C1 segment of cervical spinal cord (tissue), 14 donors: ENCODE results near the gene SORCS2.
"Not testable (repeated sequence)": the region's sequence is repeated elsewhere in the genome, so short reads cannot be mapped to it uniquely, and the experiment has no call there.

Experiments used
- DNase-seq, 14 donors: peaks; one replicate each; lab custom pipeline; 2025; lab: John Stamatoyannopoulos, UW

The SORCS2 gene

DNA sequence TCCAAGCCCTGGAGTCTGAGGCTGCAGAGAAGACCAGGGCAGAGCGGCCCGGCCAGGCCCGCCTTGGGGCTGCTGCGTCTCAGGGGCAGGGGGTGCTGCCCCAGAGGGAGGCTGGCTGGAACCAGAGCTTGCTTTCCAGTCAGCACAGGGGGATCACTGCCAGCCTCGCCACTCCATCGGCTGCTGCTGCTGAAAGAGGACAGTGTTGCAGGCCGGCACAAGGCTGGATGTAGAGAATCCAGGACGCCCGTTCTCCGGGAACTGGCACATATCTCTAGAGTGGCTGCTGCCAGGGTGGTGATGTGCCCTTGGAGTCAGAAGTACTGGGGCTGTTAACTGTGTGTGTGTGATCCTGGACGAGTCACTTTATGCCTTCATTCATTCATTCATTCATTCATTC lies 31.9 kb upstream of the SORCS2 start:
- peak in 12 of 14 donors; percentile 3 to 84 (median 41) for DNase-seq

DNA sequence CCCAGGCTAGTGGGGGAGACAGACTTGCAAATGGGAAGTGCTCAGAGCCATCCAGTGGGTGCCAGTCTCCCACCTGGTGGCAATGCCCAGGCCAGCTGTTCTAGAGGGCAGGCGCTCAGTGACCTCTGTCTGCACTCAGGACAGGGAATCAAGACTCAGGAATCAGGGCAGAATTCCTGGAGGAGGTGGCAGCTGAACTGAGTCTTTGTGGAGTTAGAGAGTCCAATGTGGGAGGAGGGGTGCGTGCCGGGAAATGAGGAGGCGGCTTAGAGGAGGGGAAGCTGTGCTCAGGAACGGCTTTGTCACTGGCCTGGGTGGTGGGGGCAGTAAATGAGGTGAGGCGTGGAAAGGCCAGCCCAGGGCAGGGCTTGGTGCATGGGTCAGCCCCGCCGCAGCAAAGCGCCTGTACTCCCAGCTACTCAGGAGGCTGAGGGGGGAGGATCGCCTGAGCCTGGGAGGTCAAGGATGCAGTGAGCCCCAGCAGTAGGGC lies 31.3 kb upstream of the SORCS2 start:
- peak in 1 of 14 donors; percentile 38 for DNase-seq

- peak in 6 of 14 donors; percentile 3 to 49 (median 23) for DNase-seq
Measured at GRCh38 chr4:7161721-7162214, 30.6 kb upstream of the SORCS2 start.

DNA sequence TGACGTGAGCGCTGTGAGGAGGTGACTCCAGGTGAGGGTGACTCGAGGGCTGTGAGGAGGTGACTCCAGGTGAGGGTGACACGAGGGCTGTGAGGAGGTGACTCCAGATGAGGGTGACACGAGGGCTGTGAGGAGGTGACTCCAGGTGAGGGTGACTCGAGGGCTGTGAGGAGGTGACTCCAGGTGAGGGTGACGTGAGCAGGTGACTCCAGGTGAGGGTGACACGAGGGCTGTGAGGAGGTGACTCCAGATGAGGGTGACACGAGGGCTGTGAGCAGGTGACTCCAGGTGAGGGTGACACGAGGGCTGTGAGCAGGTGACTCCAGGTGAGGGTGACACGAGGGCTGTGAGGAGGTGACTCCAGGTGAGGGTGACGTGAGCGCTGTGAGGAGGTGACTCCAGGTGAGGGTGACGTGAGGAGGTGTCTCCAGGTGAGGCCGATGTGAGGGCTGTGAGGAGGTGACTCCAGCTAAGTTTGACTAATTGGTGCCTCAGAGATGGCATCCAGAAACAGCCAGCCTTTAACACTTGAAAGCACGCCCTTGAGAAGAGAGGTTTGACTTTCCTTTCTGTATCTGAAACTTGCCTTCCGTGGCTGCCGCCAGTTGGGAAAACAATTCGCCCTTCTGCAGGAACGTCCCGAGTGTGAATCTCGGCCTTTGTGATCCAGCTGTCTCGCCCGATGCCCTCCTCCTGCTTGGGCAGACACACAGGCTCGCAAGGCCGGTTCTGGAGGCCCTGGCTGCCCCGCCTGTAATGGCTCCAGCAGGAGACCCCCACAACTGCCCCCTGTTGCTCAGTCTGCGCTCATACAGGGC lies 27.1 kb upstream of the SORCS2 start:
- not testable (repeated sequence) for DNase-seq

GRCh38 chr4:7165874-7166201 lies 26.5 kb upstream of the SORCS2 start:
- no peak for DNase-seq

- no peak for DNase-seq
Measured at GRCh38 chr4:7166237-7166636, 26.1 kb upstream of the SORCS2 start.

DNA sequence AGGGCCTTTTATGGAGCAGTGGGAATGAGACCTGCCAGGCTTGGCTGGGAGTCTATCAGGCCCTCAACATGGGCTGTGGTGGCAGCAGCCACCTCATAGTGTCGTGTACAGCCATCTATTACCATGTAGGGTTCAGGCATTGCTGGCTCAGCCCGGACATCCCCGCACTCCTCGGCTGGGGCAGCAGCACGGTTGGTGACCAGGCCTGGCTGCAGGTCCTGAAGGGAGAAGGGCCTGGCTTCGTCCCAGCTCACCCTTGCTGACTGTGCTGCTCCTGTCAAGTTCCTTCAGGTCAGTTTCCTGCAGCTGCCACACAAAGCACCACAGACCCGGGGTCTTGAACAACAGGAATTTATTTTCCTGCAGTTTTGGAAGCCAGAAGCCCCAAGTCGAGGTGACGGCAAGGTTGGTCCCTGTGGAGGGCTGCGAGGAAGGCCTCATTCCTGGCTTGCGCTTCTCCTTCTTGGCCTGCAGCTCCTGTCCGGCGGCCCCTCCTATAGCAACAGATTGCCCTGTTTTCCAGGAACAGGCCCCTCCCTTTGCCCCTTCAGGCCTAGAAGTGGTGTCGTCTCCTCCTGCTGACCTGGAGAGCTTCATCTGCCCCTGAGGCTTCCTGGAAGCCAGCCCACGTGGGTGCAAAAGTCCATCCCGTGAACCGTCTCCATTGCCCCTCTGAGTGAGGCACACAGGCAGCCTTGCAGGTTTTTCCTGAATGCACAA lies 25.2 kb upstream of the SORCS2 start:
- DNase-seq = no peak

DNA sequence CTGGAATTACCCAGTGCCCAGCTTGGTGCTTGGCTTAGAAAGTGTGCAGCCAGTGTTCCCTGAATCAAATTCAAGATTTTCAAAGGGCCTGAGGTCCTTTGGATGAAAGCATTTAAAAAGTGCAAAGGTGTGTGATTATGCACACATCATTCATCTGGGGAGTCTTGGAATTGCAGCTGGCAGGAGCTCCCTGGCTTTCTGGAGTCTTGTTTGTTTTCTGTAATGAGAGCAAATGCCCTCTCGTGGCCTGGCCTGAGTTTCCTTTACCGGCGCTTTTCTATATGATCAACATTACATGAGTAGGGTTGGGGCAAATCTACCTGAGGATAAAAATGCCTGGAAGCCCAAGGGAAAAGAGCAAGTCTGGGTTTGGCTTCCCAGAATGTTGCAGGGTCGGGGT lies 24.6 kb upstream of the SORCS2 start:
- no peak for DNase-seq

DNA sequence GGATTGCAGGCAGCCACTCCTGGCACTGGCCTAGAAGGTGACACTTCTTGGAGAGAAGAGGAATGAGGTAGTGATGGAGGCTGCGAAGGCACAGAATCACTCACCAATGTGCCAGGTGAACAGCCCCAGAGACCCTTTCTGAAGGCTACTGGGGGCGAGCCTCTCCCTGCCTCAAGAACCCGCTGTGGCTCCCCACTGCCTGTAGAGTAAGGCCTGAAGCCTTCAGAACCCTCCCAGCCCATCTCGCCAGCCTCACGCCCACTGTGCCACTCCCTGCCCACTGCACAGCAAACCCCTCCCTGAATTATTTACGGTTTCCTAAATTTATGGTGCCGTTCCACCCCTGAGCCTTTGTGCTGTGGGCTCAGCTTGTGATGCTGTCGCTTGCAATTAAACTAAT lies 24.2 kb upstream of the SORCS2 start:
- no peak for DNase-seq

DNA sequence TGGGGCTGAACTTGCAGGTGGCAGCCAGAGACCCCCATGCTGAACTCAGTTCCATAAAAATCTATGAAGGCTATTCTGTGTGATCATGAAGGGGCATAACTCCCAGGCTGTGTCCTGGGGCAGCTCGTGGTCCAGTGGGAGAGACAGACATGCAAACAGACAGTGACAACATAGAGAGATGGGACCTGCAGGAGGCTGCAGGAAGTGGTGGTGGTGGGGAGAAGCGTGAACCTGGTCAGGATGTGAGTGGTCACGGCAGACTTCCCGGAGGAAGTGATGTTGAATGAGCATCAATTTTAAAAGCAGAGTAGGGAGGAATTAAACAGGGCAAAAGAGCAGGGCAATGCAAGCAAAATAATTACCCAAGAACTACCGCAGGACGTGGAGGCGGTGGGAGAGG lies 23.2 kb upstream of the SORCS2 start:
- no peak for DNase-seq

- no peak for DNase-seq
Measured at GRCh38 chr4:7170012-7170411, 22.3 kb upstream of the SORCS2 start.

DNA sequence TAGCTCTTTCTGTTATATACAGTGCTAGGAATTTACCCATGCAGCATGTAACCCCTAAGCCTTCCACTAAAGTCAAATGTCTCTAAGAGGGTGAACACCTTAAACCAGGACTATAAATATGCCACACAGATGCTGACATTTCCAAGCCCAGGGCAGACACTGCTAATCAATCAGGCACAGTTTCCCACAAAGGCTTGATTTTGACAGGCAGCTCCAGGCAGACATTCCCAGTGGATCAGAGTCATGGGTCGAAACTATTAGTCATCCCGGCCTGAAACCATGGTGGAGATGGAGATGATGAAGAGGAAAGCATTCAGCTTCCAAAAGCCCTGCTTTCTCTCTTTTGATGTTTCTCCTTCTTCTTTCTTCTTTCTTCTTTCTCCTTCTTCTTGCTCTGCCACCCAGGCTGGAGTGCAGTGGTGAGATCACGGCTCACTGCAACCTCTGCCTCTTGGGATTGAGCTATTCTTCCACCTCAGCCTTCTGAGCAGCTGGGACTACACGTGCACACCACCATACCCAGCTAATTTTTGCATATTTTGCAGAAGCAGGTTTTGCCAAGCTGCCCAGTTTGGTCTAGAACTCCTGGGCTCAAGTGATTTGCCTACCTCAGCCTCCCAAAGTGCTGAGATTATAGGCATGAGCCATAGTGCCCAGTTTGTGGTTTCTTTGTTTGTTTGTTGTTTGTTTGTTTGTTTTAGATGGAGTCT lies 21.0 kb upstream of the SORCS2 start:
- no peak for DNase-seq

GRCh38 chr4:7172508-7172907 lies 19.8 kb upstream of the SORCS2 start:
- DNase-seq = no peak

GRCh38 chr4:7172946-7173345 lies 19.4 kb upstream of the SORCS2 start:
- no peak for DNase-seq

- no peak for DNase-seq
Measured at GRCh38 chr4:7173841-7174449, 18.4 kb upstream of the SORCS2 start.

DNA sequence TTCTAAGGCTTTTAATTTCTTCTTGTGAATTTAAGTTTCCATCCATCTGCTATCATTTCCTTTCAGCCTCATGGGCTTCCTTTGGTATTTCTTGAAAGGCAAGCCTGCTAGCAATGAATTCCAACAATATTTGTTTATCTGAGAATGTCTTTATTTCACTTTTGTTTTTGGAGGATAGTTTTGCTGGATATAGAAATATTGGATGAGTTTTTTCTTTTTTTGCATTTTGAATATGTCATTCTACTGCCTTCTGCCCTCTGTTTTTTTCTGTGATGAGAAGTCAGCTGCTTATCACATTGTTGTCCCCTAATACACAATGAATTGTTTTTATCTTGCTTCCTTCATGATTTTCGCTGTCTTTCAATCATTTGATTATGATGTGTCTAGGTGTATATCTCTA lies 13.2 kb upstream of the SORCS2 start:
- DNase-seq = no peak

- DNase-seq = no peak
Measured at GRCh38 chr4:7180938-7181337, 11.4 kb upstream of the SORCS2 start.

GRCh38 chr4:7182616-7183015 lies 9.7 kb upstream of the SORCS2 start:
- no peak for DNase-seq

DNA sequence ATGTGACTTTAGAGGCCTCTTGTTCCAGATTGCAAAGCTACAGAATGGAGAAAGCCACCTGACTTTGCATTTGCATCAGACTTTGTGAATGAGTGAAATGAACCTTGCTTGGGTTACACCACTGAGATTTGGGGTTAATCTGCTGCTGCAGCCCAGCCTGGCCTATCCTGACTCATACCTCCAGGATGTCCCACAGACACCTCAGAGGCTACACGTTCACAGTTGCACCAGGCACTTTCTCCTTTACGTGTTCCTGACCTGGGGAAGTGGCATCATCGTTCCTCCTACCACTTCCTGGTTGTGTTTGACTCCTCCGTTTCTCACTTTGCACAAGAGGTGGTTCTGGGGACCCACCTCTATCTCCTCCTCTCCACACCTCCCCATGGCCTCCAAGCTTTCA lies 9.2 kb upstream of the SORCS2 start:
- no peak for DNase-seq

GRCh38 chr4:7183780-7184460 lies 8.4 kb upstream of the SORCS2 start:
- no peak for DNase-seq

DNA sequence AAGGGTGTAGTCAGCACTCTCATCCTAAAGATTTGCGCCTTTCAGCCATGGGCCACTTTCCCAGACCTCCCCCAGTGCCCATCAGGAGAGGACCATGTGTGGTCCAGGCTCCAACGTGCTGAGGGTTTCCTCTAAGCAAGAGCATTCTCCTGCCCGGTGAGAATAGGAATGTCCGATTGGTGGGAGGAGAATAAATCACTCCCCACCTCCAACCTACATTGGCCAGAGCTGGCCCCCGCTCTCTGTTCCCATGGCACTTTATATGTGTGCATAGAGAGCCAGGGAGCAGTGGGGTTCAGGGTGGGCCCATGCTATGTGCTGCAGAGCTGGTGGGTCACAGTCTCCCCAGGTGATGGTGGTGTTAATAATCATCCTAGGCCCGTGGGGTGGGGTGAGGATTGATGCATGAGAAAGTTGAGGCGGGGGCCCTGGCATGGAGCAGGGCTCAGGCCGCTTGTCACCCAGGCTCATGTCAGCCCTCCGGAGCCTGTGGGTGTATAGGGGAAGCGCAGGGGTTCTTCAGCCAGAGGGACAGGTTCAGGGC lies 6.8 kb upstream of the SORCS2 start:
- no peak for DNase-seq
